ENCODE measurements around the gene ENO3. TPM values are rescaled to one million over a fixed set of nuclear protein-coding genes. Genes with fewer than 3 reads are reported as not detected.
A peak's percentile ranks its signal among the peaks of the same experiment; 100 is the strongest.

ENO3 gene
- total and polyA plus RNA-seq, 5 donors: 198 to 695 (median 246) TPM

DNA sequence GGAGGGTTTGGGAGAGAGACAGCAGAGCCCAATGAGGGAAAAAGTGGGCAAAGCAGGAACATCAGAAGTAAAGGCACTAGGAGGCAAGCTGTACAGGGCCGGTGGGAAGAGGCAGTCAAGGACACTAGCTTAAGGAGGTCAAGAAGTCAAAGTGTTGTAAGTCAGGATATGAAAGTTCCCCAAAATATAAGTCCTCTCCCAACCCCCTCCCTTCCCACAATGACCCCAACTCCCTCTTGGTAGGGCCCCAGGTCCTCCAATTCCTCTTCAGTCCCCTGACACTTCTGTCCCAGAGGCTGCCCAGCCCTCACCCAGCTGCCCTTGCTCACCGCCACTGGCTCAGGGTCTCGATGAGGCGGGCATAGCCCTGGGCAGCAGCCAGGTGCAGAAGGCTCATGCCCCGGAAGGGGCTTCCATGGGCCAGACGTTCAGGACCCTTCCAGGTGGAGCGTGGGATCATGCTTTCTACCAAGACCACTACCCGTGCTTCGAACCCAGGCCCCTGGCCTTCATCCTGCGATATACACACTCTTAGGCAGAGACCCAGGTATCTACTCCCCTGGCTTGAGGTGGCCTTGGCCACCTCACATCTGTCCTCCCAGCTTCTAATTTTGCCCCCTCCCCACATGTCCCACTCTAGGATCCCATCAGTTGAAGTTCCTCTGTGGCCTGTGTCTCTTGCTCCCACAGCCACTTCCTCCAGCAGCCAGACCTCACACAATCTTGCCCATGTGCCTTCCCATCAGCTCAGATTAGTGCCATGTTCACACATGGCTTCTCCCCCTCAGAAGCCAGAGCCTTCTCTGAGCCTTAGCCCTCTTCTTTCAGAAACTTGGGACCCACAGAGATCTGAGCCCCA is 22.6 kb downstream of the ENO3 start:
- Histone ChIP-seq H3K9me3 (ENCODE audit: control insufficient read depth, low read length) (no peaks in the 10 kb centered on the region), H3K4me3 (ENCODE audit: low read length) (no peak overlapping the region), H3K27me3 (ENCODE audit: control insufficient read depth, insufficient read depth) (no peaks in the 10 kb centered on the region), H3K4me1 (ENCODE audit: control insufficient read depth, insufficient read depth, low read length) (peaks cover 8% of the 10 kb centered on the region), H3K27ac (ENCODE audit: low read length) (peak overlapping the region; percentile 73)
- ATAC-seq (no peak), DNase-seq (no peak)
- 89% methylated on average over 10 of the region's 10 CpGs for WGBS
- intact Hi-C loops (cut with DNase I): loop anchor here in 1 of 4 donors (10.0 kb wide), 1 partner anchor 81 kb away; no protein-coding TSS in a partner anchor

DNA sequence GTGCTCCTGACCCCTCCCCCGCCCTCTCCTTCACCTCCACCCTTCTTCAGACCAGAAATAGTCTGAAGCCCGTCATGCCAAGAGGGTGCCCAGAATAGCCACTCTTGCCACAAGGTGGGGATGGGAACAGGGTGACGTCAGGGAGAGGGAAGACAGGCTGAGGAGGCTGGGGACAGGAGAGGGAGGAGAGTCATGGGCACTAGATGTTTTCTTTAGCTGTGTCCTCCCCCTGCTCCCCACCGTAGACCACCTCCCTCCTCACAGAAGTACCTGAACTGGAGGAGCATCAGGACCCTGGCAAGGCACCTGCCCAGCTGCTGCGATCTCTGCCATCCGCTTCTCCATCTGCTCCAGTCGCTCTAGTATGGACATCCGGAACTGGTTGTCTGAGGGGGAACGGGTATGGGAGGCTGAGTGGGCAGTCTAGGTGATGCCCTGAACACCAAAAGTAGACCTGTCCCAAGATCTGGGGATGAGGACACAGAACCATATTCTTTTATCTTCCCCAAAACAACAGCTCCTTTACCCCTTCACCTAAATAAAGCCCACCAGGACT is 23.3 kb downstream of the ENO3 start:
- peaks cover 8% of the 10 kb centered on the region for H3K4me1 ChIP-seq (ENCODE audit: control insufficient read depth, insufficient read depth, low read length)
- WGBS: 80% methylated on average over 9 of the region's 9 CpGs
- intact Hi-C loops (cut with DNase I): loop anchor here in 1 of 4 donors (10.0 kb wide), 1 partner anchor 81 kb away; no protein-coding TSS in a partner anchor
- no peaks in the 10 kb centered on the region for H3K27me3 ChIP-seq (ENCODE audit: control insufficient read depth, insufficient read depth)
- no peak overlapping the region for H3K4me3 ChIP-seq (ENCODE audit: low read length)
- DNase-seq: no peak
- H3K9me3 ChIP-seq (ENCODE audit: control insufficient read depth, low read length): no peaks in the 10 kb centered on the region
- ATAC-seq: peak; percentile 56 to 57
- peak overlapping the region; percentile 73 for H3K27ac ChIP-seq (ENCODE audit: low read length)

DNA sequence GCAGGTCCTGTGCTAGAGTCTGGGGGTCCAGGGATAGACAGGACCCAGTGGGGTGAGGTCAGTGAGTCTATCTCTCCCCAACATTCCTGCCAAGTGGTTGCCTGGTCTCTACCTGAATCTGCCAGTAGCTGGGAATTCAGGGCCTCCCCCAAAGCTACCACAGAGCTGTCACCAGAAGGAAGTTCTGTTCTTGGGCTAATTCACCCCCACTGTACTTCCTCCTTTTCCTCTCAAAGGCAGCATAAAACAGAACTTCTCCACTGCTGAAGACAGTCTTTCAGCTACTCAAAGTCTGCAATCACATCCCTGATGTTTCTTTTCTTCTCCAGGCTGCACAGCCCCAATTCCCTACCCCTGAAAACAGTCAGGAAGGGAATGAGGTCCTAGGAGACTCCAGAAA is 27.8 kb downstream of the ENO3 start:
- no peak overlapping the region for H3K4me3 ChIP-seq (ENCODE audit: low read length)
- intact Hi-C loops (cut with DNase I): loop anchor here in 1 of 4 donors (10.0 kb wide), 1 partner anchor 76 kb away; no protein-coding TSS in a partner anchor
- H3K27me3 ChIP-seq (ENCODE audit: control insufficient read depth, insufficient read depth): no peaks in the 10 kb centered on the region
- DNase-seq (no peak), ATAC-seq (no peak)
- H3K27ac ChIP-seq (ENCODE audit: low read length): no peak overlapping the region
- H3K4me1 ChIP-seq (ENCODE audit: control insufficient read depth, insufficient read depth, low read length): peaks cover 6% of the 10 kb centered on the region
- H3K9me3 ChIP-seq (ENCODE audit: control insufficient read depth, low read length): no peaks in the 10 kb centered on the region

DNA sequence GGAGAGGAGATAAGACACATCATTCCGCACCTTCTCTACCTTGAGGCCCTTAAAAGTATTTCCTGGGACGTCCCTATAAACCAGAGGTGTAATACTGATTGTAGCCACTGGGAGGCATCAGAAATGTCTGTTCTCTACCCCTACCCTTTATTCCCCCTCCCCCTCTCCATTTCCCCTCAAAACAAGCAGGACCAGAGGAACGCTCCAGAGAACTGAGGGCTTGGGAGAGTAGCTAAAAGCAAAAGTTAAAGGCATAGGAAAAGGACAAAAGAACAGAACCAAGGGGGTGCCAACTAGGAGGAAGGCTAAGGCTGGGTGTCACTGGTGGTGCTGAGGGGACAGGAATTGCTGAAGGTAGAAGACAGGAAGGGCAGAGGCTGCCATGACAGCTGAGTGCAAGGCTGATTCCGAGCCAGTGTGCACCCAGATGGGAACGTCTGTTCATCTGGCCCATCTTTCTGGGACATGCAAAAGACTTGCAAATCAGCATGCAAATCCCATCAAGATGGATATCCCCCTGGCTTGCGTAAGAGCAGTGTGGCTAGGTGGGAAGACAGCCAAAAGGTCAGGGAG is 29.8 kb downstream of the ENO3 start:
- Histone ChIP-seq H3K4me1 (ENCODE audit: control insufficient read depth, insufficient read depth, low read length) (no peaks in the 10 kb centered on the region), H3K9me3 (ENCODE audit: control insufficient read depth, low read length) (no peaks in the 10 kb centered on the region), H3K4me3 (ENCODE audit: low read length) (no peak overlapping the region), H3K27me3 (ENCODE audit: control insufficient read depth, insufficient read depth) (no peaks in the 10 kb centered on the region), H3K27ac (ENCODE audit: low read length) (no peak overlapping the region)
- DNase-seq: peak in 1 of 3 donors; percentile 26
- intact Hi-C loops (cut with DNase I): loop anchor here in 3 of 4 donors (10.0 kb wide), 2 partner anchors 46 to 84 kb away; partner anchors contain the start of gene GP1BA (in 1 of the 3)
- ATAC-seq: peak; percentile 27 to 34
- 40% methylated on average over 6 of the region's 6 CpGs for WGBS

DNA sequence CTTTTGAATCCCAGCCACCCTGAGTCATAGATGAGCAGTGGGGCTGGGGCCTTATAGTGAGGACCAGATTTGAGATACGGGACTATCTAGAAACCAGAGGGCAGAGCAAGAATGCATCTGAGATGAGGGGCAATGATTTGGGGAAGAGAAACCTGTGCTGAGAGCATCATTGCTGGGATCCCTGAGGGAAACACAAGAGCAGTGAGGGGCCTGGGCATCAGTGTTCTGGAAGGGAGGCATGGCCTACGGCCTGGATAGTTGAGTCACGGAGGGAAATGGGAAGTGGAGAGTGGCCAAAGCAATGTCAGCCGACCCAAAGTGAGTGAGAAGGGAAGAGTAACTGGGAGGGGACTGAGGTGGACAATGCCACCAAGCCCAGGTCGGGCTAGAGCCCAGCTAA is 31.4 kb downstream of the ENO3 start:
- Histone ChIP-seq H3K27ac (ENCODE audit: low read length) (no peak overlapping the region), H3K27me3 (ENCODE audit: control insufficient read depth, insufficient read depth) (no peaks in the 10 kb centered on the region), H3K4me1 (ENCODE audit: control insufficient read depth, insufficient read depth, low read length) (no peaks in the 10 kb centered on the region), H3K4me3 (ENCODE audit: low read length) (no peak overlapping the region), H3K9me3 (ENCODE audit: control insufficient read depth, low read length) (no peaks in the 10 kb centered on the region)
- ATAC-seq: no peak
- WGBS: 65% methylated on average over 5 of the region's 5 CpGs
- intact Hi-C loops (cut with DNase I): loop anchor here in 3 of 4 donors (10.0 kb wide), 2 partner anchors 48 to 82 kb away; partner anchors contain the start of gene GP1BA (in 1 of the 3)
- DNase-seq: no peak

DNA sequence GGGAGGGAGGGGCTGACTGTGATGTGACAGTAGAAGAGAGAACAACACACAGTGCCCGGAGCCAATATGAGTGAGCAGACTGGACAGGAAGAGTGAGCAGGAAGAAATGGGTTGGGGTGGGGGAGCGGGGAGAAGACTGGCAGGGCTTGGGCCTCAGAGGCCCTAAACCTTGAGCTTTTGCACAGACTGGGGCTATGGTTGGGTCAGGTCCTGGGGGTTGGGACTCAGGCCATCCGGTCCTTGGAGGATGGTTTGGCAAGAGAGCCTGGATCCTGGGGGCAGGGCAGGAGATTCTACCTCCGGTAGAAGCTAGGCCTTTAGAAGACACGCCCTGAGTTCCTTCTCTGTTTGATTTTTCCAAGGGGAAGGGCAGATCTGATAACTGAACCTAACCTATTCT is 35.5 kb downstream of the ENO3 start:
- H3K27ac ChIP-seq (ENCODE audit: low read length): peak overlapping the region; percentile 85
- DNase-seq: peak in 2 of 3 donors; percentile 53 to 54
- peaks cover 2% of the 10 kb centered on the region for H3K4me1 ChIP-seq (ENCODE audit: control insufficient read depth, insufficient read depth, low read length)
- intact Hi-C loops (cut with DNase I): loop anchor here (5.0 to 10.0 kb wide), 4 partner anchors 52 to 79 kb away; partner anchors contain the start of gene GP1BA (in 1 of the 4)
- ATAC-seq: peak; percentile 2 to 41
- WGBS: 37% methylated on average over 5 of the region's 5 CpGs
- no peaks in the 10 kb centered on the region for H3K27me3 ChIP-seq (ENCODE audit: control insufficient read depth, insufficient read depth)
- H3K9me3 ChIP-seq (ENCODE audit: control insufficient read depth, low read length): no peaks in the 10 kb centered on the region
- H3K4me3 ChIP-seq (ENCODE audit: low read length): peak overlapping the region; percentile 81

DNA sequence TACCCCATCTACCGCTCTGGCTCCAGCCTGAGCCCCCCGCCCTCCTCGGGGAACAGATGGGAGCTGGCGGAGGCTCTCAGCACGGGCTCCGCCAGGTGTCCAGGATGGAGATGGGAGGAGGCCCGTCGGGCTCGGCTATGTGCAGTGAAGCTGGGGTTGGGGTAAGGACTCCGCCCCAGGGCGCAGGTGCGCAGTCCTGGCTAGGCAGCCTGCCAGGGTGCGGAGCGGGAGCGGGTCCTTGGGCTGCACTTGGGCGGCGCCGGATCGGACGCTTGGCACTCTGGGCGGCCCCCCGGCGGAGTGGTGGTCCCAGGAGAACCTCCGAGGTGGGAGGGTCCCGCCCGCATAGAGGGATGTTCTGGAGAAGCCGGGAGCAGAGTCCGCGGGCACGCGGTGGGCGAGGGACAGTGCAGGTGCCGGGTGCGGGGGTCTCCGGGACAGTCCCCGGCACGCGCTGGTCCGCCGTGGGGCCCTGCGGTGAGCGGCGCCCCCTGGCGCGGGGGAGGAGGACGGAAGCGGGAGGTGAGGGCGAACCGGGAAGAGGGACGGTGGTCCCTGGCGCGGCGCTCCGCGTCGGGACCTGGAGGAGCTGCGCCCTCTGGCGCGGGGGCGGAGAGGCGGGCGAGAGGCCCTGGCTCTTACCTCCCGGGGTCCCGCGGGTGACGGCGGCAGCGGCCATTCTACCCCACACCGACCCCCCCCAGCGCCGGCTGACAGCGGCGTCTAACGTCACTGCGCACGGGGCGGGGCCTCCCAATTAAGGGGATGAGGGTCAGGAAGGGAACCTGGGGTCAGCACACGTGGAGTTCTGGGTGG is 36.2 kb downstream of the ENO3 start, which contains the start of gene CAMTA2:
Gene CAMTA2, minus strand, starts transcription at position 725 of the 816 bp plus-strand sequence. CDS start 1,453 bp downstream, outside the sequence.
- peak; percentile 94 to 98 (median 97) for DNase-seq
- ATAC-seq: peak; percentile 96
- peak within 1 kb of the TSS; percentile 85 for H3K27ac ChIP-seq (ENCODE audit: low read length)
- no peaks in the 10 kb centered on the region for H3K27me3 ChIP-seq (ENCODE audit: control insufficient read depth, insufficient read depth)
- under 1% methylated on average over 78 of the region's 78 CpGs for WGBS
- H3K4me3 ChIP-seq (ENCODE audit: low read length): peak within 1 kb of the TSS; percentile 81
- intact Hi-C loops (cut with DNase I): loop anchor here (5.0 to 10.0 kb wide), 4 partner anchors 52 to 80 kb away; partner anchors contain the start of gene GP1BA (in 1 of the 4)
- H3K4me1 ChIP-seq (ENCODE audit: control insufficient read depth, insufficient read depth, low read length): peaks cover 2% of the 10 kb centered on the region
- no peaks in the 10 kb centered on the region for H3K9me3 ChIP-seq (ENCODE audit: control insufficient read depth, low read length)

DNA sequence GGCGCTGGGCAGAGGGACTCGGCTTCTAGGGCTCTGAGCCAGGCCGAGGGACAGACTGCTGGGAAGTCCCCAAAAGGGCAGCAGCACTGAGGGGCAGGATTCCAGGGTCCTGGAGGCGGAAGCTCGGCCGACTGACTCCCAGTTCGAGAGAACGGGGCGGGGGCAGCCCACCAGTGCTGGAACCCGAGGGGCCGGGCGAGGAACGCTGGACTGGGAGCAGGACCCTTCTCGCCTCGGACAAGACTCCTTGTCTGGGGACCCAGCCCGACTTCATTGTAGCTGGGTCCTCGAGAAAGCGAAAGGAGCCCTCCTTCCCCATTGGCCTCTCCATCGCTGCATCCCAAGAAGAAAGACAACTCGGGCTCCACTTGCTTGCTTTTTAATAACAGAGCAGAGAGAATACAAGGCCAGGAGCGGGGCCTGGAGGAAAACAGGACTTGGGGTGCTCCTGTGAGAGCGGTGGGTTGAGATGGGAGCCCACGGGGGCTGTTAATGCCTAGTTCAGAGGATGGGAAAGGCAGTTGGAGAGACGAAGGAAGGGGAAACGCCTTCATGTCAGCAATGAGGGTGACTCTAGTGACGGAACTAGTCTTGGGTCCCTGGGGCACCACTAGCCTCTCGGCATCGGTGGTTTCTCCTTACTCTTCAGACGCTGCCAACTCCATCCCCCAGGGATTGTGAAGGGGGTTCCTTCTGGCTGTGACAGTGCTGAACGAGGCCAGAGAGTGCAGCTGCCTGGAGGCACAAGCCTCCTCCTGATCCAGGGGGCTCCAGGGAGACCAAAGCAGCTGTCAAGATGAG is 37.0 kb downstream of the ENO3 start:
- Histone ChIP-seq H3K4me1 (ENCODE audit: control insufficient read depth, insufficient read depth, low read length) (peaks cover 2% of the 10 kb centered on the region), H3K4me3 (ENCODE audit: low read length) (peak overlapping the region; percentile 81), H3K9me3 (ENCODE audit: control insufficient read depth, low read length) (no peaks in the 10 kb centered on the region), H3K27ac (ENCODE audit: low read length) (peak overlapping the region; percentile 85), H3K27me3 (ENCODE audit: control insufficient read depth, insufficient read depth) (no peaks in the 10 kb centered on the region)
- intact Hi-C loops (cut with DNase I): loop anchor here (5.0 to 10.0 kb wide), 4 partner anchors 53 to 81 kb away; partner anchors contain the start of gene GP1BA (in 1 of the 4)
- DNase-seq (peak; percentile 67 to 79 (median 71)), ATAC-seq (peak; percentile 9 to 23)
- under 1% methylated on average over 30 of the region's 30 CpGs for WGBS

DNA sequence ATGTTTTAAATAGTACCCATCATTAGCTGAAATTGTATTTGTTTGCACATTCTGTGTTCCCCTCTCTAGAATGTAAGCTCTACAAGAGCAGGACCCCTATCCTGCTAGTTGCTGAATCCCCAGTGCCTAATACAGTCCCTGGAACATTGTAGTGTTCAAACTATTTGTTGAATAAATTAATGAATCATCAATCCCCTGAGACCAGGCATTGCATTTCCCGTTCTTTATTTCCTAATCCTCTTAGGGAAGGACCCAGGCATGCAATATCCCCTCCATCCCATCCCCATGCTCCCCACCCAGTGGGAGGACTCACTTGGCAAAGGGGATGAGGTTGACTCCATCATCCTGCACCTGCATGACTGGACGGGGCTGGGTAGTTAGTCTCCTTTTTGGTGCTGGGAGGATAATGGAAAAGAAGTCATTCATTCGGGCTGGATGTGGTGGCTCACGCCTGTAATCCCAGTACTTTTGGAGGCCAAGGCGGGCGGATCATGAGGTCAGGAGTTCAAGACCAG is 43.2 kb downstream of the ENO3 start:
- Histone ChIP-seq H3K4me1 (ENCODE audit: control insufficient read depth, insufficient read depth, low read length) (no peaks in the 10 kb centered on the region), H3K27ac (ENCODE audit: low read length) (no peak overlapping the region), H3K4me3 (ENCODE audit: low read length) (no peak overlapping the region), H3K9me3 (ENCODE audit: control insufficient read depth, low read length) (no peaks in the 10 kb centered on the region), H3K27me3 (ENCODE audit: control insufficient read depth, insufficient read depth) (no peaks in the 10 kb centered on the region)
- ATAC-seq (no peak), DNase-seq (no peak)
- intact Hi-C loops (cut with DNase I): no loop called here
- WGBS: 84% methylated on average over 6 of the region's 6 CpGs

Data from right cardiac atrium (tissue), 5 donors.